NCI-H1694 treated with DMSO at 0.1 percent for 48 hours (cell line): ENCODE results near the gene SLX4IP.

Experiments
- DNase-seq: peaks from one replicate; lab custom pipeline; 2025; lab: John Stamatoyannopoulos, UW

The SLX4IP gene

DNA sequence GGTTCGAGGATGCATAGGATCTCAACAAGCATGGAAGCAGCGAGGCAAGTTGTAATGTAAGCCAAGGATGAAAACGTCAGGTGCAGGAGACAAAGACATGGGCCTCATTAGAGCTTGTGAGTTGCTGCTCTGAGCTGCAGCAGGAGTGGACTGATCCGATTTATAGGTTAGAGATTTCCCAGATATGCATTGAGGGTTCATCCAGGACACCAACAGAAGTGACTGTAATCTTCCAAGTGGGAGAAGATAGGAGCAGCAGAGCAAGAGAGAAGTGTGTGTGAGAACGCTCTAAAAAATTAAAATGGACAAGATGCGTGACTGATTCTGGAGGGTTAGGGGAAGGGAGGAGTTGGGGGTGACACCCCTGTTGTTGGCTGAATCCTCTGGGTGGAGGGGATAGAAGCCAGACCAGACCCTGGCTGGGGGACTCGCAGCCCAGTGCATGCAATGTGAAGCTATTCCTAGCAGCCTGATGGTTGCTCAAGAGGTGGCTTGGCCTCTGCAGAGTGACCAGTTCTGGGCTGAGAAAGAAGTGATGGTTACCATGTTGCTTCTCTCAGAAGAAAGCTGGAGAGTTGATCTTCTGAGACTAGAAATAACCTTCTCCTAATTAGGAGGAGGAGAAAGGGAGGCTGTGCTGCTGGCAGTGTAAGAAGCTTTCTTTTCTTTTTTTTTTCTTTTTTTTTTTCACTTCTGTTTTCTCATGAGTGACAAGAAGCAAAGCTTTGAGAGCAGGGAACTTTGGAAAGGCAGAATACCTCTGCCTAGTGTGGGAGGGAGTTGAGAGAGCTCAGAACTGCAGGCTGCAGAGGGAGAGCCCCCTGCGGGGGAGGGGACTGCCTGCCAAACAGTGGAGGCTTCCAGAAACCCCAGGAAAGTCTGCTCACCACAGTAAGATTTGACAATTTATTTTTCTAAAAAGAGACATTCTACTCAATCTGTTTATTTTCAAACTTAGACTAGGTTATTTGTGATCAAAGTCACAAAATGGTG lies 116.9 kb downstream of the SLX4IP start:
- no peak for DNase-seq

DNA sequence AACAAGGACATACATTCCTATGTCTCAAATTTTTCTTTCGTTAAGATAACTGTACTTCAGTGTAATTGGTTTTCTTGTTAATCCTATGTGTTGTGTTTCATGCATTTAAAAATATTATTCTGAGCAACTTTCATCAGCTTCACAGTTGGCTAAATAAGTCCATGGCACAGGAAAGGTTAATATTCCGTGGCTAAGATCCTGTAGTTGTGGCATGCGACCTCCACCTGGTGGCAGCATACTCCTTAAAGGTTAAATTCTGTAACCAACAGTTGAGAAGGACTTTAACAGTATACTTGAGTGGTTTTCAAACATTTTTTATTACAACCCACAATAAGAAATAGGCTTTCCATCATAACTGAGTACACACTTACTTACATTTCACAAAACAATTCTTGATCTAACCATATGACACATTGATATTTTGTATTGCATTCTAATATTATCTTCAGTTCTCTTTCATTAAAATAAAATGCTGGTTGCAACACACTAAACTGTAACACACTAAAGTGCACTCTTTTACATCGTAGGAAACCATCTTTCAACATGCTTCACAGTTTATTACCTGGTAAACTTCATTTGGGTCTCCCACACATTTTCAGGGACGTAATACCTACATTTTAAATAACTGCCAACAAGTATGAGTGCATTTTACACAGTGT lies 118.3 kb downstream of the SLX4IP start:
- DNase-seq = peak; percentile 51

DNA sequence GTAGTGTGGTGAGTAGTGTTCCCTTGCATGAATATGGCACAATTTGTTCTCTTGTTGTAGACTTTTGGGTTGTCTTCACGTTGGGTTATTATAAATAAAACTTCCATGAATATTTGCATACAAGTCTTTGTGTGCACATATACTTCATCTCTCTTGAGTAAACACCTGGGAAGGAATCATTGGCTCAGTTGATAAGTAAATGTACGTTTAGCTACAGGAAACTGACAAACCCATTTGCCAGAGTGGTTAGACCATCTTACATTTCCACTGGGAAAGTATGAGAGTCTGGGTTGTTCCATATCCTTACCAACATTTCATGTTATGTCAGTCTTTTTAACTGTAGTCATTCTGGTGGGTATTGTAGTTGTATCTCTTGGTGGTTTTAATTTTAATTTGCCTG lies 119.2 kb downstream of the SLX4IP start:
- DNase-seq = no peak

DNA sequence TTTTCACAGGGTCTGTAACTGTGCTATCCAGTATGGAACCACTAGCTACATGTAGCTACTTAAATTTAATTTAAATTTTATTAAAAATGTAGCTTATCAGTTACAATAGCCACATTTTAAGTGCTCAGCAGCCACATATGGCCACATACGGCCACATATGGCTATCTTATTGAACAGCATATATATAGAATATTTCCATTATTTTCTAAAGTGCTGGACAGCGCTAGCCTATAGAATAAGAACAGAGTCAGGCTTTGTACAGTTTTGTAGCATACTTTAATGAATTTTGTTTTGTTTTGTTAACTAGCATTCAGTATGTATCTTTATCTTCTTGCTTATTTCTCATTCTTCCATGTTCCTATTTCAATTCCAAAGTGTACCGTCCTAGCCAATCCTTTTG lies 120.3 kb downstream of the SLX4IP start:
- DNase-seq = no peak

DNA sequence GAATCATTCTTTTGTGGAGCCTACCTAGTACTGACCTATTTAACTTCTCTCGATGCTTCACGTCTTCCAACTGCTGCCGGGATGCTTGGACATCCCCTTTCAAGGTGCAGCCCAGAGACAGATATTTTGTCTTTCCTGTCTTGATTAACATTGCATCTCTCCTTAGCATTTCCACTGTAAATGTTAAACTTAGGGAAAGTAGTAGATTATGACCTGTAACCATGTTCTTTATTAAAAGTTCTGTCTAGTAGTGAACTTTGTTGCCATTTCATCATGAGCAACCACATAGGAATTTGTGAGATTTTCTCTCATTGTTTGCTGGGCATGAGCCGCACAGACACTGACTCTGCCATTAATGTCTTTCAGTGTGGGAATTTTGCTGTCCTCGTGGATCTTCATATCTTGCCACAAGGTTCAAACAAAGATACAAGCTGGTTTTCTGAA lies 120.8 kb downstream of the SLX4IP start:
- DNase-seq = no peak

DNA sequence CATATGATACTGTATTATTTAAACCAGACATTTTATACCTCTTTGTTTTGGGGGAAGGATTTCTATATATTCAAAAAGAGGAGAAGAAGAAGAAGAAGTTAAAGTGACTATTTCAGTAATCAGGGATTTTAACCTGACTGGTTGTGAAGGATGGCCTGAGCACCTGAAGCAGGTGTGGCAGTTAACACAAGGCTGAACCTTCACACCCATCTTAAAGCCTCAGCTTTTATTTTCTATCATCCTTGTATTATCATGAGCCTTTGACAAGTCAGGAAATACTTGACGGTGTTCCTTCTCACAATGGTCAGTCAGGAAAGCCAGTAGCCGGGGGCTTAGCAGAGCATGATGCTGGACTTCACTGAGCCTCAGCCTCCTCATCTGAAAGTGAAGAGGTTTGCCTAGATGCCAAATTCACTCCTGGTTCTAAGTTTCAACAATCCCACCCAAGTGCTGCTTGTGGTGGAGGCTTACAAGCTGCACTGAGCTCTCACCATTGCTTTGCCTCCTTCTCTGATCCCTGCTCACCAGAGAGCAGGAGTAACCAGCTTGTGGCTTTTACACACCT lies 121.5 kb downstream of the SLX4IP start:
- DNase-seq = no peak

DNA sequence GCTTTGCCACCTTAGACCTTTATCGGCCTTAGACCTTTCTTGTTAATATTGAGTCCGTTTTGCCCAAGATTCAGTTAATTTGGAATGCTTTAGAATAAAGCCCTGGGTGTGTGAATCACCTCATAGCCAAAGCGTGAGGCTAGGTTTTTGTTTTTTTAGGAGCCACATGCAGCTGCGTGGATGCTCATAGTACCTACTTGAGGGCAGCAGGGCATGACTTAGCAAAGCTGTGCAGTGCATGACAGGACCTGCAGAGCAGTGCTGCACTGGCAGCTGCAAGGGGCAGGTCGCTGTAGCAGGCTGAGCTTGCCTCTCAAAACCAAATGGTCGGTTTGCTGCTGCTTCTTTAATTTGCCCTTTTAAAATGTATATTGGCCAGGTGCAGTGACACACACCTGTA lies 122.6 kb downstream of the SLX4IP start:
- DNase-seq = peak; percentile 51

DNA sequence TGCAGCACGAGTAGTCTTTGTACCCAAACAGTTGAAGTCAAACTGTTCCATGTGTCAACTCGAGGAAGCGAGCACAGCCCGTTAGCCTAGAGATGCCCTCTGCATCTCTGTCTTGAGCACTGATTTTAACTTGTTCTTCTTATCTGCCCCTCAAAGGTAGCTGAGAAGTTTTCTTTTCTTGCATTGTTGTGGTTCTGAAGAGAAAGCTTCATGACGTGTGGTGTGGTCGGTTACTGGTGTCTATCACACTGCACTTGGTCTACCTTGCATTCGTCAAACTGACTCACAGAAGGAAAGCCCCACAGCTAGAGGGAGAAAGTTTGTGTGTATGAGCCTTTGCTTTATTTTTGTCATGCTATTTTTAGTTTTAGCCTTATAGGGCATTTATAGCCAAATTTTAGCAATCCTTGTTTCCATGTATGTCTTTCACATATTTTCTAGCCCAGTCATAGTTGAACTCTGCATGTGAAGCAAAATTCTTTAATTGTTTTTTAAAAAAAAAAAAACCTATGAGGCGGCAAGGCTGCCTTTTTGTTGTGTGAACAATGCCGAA lies 123.6 kb downstream of the SLX4IP start:
- DNase-seq = no peak

DNA sequence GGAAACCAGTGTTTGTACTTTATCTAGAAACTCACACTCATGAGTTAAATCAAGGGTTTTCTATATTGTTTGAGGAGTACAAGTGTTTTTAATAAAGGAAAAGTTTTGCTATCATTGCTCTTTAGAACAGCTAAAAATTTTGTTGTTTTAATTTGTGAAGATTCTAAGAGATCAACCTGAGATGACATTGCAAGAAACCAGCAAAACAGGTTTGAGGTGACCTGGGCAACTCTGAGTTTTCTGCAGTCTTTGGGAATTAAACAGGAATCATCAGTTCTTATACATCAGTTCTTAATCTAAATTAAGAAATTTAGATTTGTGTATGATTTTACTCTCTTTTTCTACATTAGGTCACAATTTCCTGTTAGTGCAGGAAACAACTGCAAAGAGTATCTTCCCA lies 124.2 kb downstream of the SLX4IP start:
- DNase-seq = no peak

DNA sequence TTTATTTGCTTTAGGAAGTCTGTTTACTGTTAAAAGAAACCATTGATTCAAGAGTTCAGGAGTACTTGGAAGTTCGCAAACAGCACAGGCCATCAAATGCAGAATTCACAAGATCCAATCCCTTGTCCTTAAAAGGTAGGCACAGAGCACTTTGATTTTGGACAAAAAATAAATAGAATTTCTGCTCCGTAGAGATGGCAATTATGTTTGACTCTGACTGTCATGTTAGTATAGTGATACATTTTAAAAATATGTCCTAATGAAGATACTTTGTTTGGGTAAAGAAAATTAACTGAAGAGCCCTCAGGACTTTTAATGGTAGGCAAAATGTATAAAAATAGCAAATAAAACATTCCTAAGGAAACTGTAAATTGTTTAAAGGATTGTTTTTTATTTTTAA lies 125.6 kb downstream of the SLX4IP start:
- no peak for DNase-seq

DNA sequence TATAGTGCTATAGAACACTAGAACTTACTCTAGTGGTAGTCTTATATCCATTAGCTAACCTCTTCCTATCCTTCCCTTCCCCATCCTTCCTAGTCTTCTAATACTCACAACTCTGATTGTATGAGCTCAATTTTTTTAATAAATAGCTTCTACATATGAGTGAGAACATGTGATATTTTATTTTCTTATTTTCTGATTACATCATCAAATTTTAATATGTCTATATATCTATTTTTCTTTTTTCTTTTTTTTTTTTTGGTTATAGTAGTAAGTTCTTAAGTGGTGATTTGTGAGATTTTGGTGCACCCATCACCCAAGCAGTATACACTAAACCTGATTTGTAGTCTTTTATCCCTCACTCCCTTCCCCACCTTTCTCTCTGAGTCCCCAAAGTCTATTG lies 126.2 kb downstream of the SLX4IP start:
- no peak for DNase-seq

DNA sequence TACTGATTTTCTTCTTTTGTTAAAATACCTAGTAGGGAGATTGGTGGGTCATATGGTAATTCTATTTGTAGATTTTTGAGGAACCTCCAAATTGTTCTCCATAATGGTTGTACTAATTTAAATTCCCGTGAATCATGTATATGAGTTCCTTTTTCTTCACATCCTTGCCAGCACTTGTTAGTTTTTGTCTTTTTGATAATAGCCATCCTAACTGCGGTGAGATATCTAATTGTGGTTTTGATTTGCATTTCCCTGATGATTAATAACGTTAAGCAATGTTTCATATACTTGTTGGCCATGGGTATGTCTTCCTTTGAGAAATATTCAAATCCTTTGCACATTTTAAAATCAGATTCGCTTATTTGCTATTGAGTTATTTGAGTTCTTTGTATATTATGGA lies 127.8 kb downstream of the SLX4IP start:
- no peak for DNase-seq

DNA sequence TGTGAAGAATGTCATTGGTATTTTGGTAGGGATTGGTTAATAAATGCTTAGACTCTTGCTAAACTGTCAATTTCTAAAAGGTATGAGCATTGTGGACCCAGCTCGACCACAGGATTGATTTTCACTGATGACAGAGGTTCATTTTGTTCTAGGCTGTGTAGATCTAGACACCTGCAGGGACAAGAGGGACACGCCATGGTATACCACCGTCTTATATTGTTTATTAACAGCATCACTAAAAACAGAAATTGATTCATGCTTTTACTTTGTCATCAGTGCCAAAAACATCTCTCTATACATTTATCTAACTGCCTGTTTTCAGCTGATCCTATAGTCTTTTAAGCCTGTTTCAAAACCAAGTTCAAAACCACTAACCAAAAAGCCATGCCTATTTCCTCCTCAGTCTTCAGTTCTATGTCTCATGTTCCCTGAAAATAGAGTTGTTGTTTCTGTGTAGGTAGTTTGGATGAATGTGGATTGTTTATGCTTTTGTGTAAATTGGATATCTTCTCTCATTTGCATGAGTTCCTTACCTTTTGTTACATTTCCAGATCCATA lies 128.9 kb downstream of the SLX4IP start:
- no peak for DNase-seq

DNA sequence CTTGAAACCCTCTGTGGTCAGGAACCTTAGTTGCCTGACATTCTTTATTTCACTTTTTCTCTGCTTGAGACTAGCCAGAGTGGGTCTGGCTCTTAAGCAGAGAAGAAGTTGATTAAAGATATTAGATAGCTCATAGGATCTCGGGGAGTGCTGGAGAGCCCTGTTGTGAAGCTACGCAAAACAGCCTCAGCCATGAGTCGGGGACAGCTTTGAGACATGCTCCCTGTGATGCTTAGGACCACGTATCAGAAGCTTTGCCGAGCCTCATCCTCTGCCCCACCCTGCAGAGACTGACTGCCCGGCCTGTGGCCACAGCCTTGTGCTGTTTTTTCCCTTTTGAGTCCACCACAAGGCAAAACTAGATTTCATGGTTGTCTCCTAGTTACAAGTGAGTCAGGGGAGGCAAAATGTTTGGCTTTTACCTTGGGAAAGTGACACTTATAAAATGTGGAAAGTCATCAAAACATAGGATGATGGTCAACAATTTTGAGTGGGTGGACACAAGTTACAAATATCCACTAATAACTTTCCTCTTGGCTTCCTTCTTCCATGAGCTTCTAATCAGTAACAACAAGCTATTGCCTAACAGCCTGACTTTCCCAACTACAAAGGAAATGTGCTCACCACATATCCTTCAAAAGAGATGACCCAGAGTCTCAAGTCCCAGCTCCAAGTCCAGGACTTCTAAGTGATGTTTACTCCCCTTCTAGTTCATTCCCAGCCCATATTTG lies 130.3 kb downstream of the SLX4IP start:
- DNase-seq = no peak

DNA sequence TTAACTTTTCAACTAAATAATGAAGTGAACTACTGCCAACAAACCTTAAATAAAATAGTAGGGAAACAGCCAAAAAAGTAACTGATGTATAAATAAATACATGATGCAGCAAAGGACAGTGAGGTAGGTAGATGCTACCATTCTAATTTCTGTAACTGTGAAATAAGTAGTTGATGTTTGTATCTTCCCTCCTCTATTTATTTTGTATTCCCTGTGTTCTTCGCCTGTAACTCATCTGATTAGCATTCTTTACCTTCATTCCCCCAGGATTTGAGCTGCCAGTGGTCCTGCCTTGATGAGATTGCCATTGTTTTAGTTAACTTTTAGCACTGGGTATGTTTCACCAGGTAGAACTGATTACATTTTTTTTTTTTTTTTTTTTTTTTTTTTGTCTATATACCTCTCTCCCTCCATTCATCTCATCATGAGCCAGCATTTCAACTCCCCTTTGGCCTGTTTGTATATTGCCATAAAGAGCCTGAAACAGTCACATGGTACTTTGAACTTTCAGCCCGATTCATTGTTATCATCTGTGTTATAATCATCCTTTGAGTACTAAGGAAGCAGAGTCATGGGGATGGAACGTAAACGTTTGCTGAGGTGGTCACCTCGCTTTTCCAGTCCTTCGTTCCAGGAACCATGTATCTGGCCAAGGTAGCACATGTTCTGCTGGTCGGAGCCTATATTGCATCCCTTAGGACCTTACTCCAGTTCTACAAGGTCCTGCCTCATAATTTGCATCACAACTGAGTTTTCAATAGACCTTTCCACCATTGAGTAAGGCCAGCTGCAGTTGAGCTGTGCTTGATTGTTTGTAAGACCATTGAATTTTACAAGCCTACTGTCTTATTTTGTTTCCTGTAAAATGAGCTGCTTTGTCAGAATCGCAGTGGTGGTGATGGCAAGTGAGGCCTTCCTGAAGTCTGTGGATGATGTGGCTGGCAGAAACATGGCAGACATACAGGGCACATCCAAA lies 131.1 kb downstream of the SLX4IP start:
- no peak for DNase-seq

DNA sequence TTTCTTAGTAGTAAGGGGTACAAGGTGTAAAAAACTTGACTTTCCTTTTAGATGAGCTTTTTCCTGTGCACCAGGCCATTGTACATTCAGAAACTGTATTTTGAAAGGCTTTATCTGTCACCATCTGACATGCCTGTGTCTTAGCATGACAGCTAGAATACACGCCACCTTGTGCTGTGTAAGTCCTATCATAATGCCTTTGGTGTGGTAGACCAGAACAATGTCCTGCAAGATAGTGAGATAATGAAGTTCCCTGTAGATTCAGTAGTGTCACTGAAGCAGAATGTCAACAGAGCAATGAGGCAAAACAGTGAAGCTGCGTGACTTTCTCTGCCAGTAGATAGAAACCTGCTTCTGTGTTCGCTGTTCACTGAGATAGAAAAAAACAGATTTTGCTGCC lies 132.9 kb downstream of the SLX4IP start:
- no peak for DNase-seq

DNA sequence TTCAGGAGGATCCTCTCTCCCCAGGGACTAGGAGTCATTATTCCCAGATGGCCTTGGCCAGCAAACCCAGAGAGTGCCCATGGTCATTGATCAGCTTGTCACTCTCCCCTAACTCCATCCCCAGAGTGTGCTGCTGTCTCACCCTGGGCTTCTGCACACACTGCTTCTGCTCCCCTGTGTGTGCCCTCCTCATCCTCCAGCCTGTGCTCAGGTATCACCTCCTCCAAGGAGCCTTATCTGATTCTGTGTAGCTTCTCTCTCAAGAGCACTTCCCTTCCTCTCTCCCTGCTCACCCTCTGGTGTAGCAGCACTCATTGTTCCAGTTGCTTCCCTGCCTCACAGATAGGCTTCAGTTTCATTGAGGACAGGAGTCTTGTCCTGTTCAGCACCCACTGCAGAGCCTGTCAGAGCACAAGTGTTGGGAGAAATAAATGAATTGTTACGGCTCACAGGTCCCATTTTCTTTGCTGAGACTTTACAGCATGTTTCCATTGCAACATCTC lies 136.3 kb downstream of the SLX4IP start:
- DNase-seq = no peak

DNA sequence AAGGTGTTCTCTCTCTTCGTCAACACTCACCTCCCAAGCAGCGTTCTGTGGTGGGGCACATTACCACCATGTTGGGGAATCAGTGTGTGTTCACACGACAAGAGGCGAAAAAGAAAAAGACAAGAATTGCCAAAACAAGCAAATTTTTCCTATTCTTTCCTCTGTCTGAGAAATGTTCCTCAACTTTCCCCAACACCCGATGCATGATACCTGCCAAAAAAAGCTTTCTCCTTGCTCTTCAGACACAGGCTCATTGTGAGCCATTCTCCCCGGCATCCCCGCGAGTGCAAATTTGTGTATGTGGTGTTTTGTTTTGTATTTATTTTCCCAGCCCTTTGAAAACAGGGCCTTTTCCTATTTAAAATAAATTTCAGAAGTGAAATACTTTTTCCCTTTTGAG lies 137.7 kb downstream of the SLX4IP start:
- no peak for DNase-seq

DNA sequence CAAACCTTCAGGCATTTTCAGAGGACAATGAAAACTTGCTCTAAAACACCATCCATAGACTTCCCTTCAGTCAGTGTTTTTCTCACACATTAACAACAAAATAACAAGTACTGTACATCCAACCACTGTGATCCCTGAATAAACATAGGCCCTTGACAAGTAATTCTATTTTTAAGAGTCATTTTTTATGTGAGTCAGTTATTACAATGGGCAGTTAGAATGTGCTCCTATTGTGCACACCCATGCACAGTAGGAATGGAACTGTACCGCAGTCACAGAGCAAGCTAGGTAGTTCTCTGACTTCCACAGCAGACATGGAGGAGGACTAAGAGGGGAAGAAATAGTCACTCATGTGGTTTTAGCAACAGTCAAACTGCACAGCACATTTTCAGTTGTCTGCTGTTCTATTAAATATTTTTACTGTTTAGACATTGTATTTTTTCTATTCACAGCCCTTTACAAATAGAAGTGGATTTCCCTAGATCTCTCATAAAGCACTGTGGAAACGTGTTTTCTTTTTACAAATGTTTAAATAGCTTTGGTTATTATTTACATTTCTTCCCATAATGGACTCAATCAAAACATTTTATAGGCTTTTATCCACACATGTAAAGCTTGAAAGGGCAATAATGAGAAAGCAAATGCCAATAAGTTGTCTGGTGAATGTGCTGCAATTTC lies 138.3 kb downstream of the SLX4IP start:
- no peak for DNase-seq

DNA sequence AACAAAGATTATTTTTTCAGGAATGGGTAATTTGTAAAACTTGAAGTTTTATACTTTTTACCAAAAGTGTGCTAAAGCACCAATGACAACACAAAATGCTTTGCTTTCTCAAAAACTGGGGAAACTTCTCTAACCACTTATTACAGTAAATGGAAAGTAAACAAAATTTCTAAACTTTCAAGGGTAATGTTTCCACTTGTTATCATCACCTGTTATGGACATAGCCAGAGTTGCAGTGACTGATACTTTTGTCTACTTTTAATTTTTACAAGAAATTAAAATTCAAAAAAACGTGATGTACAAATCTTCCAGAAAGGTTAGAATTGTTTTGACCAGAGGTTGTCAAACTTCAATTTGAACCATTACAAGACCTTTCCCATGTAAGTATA lies 138.8 kb downstream of the SLX4IP start:
- DNase-seq = no peak
